ENCODE results near the gene INSL3. TPM values are rescaled to one million over a fixed set of nuclear protein-coding genes. Genes with fewer than 3 reads are reported as not detected.

INSL3 gene
- polyA plus RNA-seq, 1 donor from 2014 or later, result not detected

GRCh38 chr19:17811103-17811502, 10.2 kb downstream of the INSL3 start:
- no peak overlapping the region for H3K4me3 ChIP-seq (ENCODE audit: low read length)
- no peaks in the 10 kb centered on the region for H3K79me2 ChIP-seq (replicated peaks; ENCODE audit: insufficient read depth, low read length)
- no peak overlapping the region for H3K27ac ChIP-seq (ENCODE audit: low read length)
- no peaks in the 10 kb centered on the region for H4K20me1 ChIP-seq (ENCODE audit: insufficient read depth)
- H3K9me3 ChIP-seq (ENCODE audit: low read length), result no peaks in the 10 kb centered on the region
- H3K27me3 ChIP-seq (ENCODE audit: insufficient read depth, low read depth, low read length), result no peaks in the 10 kb centered on the region
- H3K9ac ChIP-seq (ENCODE audit: low read length), result no peak overlapping the region
- TF ChIP-seq EZH2 (IDR thresholded peaks at IDR 0.05; ENCODE audit: borderline replicate concordance, insufficient read depth, low read length, poor library complexity, severe bottlenecking), result no peak
- TF ChIP-seq TAF1 (IDR thresholded peaks at IDR 0.05; ENCODE audit: low read depth), result no peak
- TF ChIP-seq CTCF (IDR thresholded peaks at IDR 0.05; ENCODE audit: poor library complexity, severe bottlenecking), result no peak
- TF ChIP-seq MXI1 (conservative IDR thresholded peaks at IDR 0.05; ENCODE audit: poor library complexity, severe bottlenecking), result no peak
- no peak for TF ChIP-seq RAD21 (conservative IDR thresholded peaks at IDR 0.05)
- TF ChIP-seq, protein P1, sequence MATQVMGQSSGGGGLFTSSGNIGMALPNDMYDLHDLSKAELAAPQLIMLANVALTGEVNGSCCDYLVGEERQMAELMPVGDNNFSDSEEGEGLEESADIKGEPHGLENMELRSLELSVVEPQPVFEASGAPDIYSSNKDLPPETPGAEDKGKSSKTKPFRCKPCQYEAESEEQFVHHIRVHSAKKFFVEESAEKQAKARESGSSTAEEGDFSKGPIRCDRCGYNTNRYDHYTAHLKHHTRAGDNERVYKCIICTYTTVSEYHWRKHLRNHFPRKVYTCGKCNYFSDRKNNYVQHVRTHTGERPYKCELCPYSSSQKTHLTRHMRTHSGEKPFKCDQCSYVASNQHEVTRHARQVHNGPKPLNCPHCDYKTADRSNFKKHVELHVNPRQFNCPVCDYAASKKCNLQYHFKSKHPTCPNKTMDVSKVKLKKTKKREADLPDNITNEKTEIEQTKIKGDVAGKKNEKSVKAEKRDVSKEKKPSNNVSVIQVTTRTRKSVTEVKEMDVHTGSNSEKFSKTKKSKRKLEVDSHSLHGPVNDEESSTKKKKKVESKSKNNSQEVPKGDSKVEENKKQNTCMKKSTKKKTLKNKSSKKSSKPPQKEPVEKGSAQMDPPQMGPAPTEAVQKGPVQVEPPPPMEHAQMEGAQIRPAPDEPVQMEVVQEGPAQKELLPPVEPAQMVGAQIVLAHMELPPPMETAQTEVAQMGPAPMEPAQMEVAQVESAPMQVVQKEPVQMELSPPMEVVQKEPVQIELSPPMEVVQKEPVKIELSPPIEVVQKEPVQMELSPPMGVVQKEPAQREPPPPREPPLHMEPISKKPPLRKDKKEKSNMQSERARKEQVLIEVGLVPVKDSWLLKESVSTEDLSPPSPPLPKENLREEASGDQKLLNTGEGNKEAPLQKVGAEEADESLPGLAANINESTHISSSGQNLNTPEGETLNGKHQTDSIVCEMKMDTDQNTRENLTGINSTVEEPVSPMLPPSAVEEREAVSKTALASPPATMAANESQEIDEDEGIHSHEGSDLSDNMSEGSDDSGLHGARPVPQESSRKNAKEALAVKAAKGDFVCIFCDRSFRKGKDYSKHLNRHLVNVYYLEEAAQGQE (IDR thresholded peaks at IDR 0.05; ENCODE audit: borderline replicate concordance), result no peak
- TF ChIP-seq SMC3 (conservative IDR thresholded peaks at IDR 0.05; ENCODE audit: poor library complexity), result no peak
- no peak for TF ChIP-seq EP300 (conservative IDR thresholded peaks at IDR 0.05; ENCODE audit: poor library complexity, severe bottlenecking)
- no peak for TF ChIP-seq POLR2AphosphoS5 (IDR thresholded peaks at IDR 0.05)
- H3K4me2 ChIP-seq (ENCODE audit: low read length), result no peak overlapping the region
- H3F3A ChIP-seq (ENCODE audit: insufficient read depth, low read length, poor library complexity, severe bottlenecking), result no peaks in the 10 kb centered on the region
- H2AFZ ChIP-seq (ENCODE audit: low read depth, low read length), result no peak overlapping the region
- H3K36me3 ChIP-seq (ENCODE audit: insufficient read depth, low read length), result no peaks in the 10 kb centered on the region
- no peaks in the 10 kb centered on the region for H3K9me2 ChIP-seq (ENCODE audit: insufficient read depth, low read length)

DNA sequence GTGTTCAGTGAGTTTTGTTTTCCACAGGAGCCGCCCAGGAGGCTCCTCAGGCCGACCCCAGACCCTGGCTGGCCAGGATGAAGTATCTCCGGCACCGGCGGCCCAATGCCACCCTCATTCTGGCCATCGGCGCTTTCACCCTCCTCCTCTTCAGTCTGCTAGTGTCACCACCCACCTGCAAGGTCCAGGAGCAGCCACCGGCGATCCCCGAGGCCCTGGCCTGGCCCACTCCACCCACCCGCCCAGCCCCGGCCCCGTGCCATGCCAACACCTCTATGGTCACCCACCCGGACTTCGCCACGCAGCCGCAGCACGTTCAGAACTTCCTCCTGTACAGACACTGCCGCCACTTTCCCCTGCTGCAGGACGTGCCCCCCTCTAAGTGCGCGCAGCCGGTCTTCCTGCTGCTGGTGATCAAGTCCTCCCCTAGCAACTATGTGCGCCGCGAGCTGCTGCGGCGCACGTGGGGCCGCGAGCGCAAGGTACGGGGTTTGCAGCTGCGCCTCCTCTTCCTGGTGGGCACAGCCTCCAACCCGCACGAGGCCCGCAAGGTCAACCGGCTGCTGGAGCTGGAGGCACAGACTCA, 13.5 kb downstream of the INSL3 start:
- Histone ChIP-seq H3K27me3 (ENCODE audit: insufficient read depth, low read depth, low read length) (no peaks in the 10 kb centered on the region), H2AFZ (ENCODE audit: low read depth, low read length) (no peak overlapping the region), H3F3A (ENCODE audit: insufficient read depth, low read length, poor library complexity, severe bottlenecking) (no peaks in the 10 kb centered on the region), H3K4me2 (ENCODE audit: low read length) (no peak overlapping the region), H3K9ac (ENCODE audit: low read length) (no peak overlapping the region), H3K27ac (ENCODE audit: low read length) (no peak overlapping the region), H4K20me1 (ENCODE audit: insufficient read depth) (no peaks in the 10 kb centered on the region), H3K79me2 (replicated peaks; ENCODE audit: insufficient read depth, low read length) (no peaks in the 10 kb centered on the region), H3K9me2 (ENCODE audit: insufficient read depth, low read length) (no peaks in the 10 kb centered on the region), H3K9me3 (ENCODE audit: low read length) (no peaks in the 10 kb centered on the region), H3K36me3 (ENCODE audit: insufficient read depth, low read length) (no peaks in the 10 kb centered on the region), H3K4me3 (ENCODE audit: low read length) (no peak overlapping the region)
- TF ChIP-seq SMC3 (conservative IDR thresholded peaks at IDR 0.05; ENCODE audit: poor library complexity), result no peak
- no peak for TF ChIP-seq RAD21 (conservative IDR thresholded peaks at IDR 0.05)
- TF ChIP-seq EZH2 (IDR thresholded peaks at IDR 0.05; ENCODE audit: borderline replicate concordance, insufficient read depth, low read length, poor library complexity, severe bottlenecking), result no peak
- no peak for TF ChIP-seq CTCF (IDR thresholded peaks at IDR 0.05; ENCODE audit: poor library complexity, severe bottlenecking)
